Gastroesophageal sphincter (tissue), 4 donors: ENCODE results near the gene SCFD2. TPM values are rescaled to one million over a fixed set of nuclear protein-coding genes. Genes with fewer than 3 reads are reported as not detected.

Experiments used
- ATAC-seq: fragments of 150-250 bp; one replicate; pipeline ENCODE4 v1.9.1; 2016; ENCODE audit warnings: mild to moderate bottlenecking, moderate library complexity
- H3K27ac ChIP-seq, 4 donors: fragments of 200-600 bp; sonication (generic) in 3 of 4; 1 replicate in 3 of 4; 2 replicates in 1 of 4; pipeline ENCODE4 v1.5.1; 2016 to 2019
- H3K27me3 ChIP-seq: fragments of 200-600 bp; sonication (generic); one replicate; pipeline ENCODE4 v1.5.1; 2019
- H3K36me3 ChIP-seq, 2 donors: fragments of 200-600 bp; sonication (generic); one replicate each; pipeline ENCODE4 v1.5.1; 2019; ENCODE audit warnings: control low read depth in 1 of 2
- H3K4me1 ChIP-seq, 3 donors: fragments of 200-600 bp; sonication (generic); 1 replicate in 2 of 3; 2 replicates in 1 of 3; pipeline ENCODE4 v1.5.1; 2016 to 2019; ENCODE audit warnings: control low read depth in 2 of 3
- H3K4me3 ChIP-seq, 2 donors: fragments of 200-600 bp; sonication (generic); one replicate each; pipeline ENCODE4 v1.5.1; 2019; ENCODE audit warnings: mild to moderate bottlenecking in 1 of 2, moderate library complexity in 1 of 2
- H3K9me3 ChIP-seq, 3 donors: fragments of 200-600 bp; sonication (generic); one replicate each; pipeline ENCODE4 v1.5.1; 2017 to 2019; ENCODE audit warnings: control low read depth in 2 of 3
- CTCF ChIP-seq, 4 experiments: fragments of 200-600 bp in 2 of 4; fragments of 450-650 bp in 2 of 4; sonication (generic) in 1 of 4; IDR thresholded peaks; one replicate each; pipeline ENCODE4 v1.5.1; 2017 to 2019; ENCODE audit warnings: antibody characterized with exemption in 4 of 4, mild to moderate bottlenecking in 2 of 4, moderate library complexity in 2 of 4
- EP300 ChIP-seq: sonication (generic); formaldehyde crosslinking; IDR thresholded peaks from one replicate; pipeline ENCODE4 v1.6.1; 2017; ENCODE audit warnings: antibody characterized with exemption, mild to moderate bottlenecking
- POLR2A ChIP-seq, 2 donors: fragments of 450-650 bp; IDR thresholded peaks; one replicate each; pipeline ENCODE4 v1.6.1; 2017; ENCODE audit warnings: antibody characterized with exemption in 2 of 2, mild to moderate bottlenecking in 2 of 2, moderate library complexity in 1 of 2
- POLR2AphosphoS5 ChIP-seq: sonication (generic); formaldehyde crosslinking; IDR thresholded peaks from one replicate; pipeline ENCODE4 v1.6.1; 2017; ENCODE audit warnings: antibody characterized with exemption
- WGBS, 2 donors: methylation state at CpG; one replicate each; pipeline ENCODE4 v1.1.5; 2018; ENCODE audit warnings: low coverage in 1 of 2; 5-methylcytosine and 5-hydroxymethylcytosine counted together
- total RNA-seq, 4 donors: library from RNA; depleted of rRNA; stranded (reverse); fragments of >200 nt; gene quantifications; one replicate each; pipeline ENCODE4 v1.1.0, GENCODE V29; 2016

SCFD2 gene
- total RNA-seq, 4 donors from 2014 or later, result 8.9 to 17.6 (median 14.6) TPM

GRCh38 chr4:52936729-52937128 lies 429.1 kb downstream of the SCFD2 start:
- no peak for ATAC-seq
- Histone ChIP-seq H3K4me3 (no peak overlapping the region), H3K4me1 (no peaks in the 10 kb centered on the region), H3K27ac (no peak overlapping the region), H3K27me3 (no peaks in the 10 kb centered on the region), H3K36me3 (no peaks in the 10 kb centered on the region), H3K9me3 (no peaks in the 10 kb centered on the region)
- 100% methylated on average over 1 to 2 of the region's 2 CpGs for WGBS, 2 donors
- no peak for TF ChIP-seq EP300
- no peak for TF ChIP-seq POLR2A (IDR thresholded peaks at IDR 0.05)
- TF ChIP-seq POLR2AphosphoS5, result no peak
- no peak for TF ChIP-seq CTCF (IDR thresholded peaks at IDR 0.05)

GRCh38 chr4:52935317-52935716 lies 430.5 kb downstream of the SCFD2 start:
- H3K27ac ChIP-seq, result no peak overlapping the region
- H3K4me3 ChIP-seq, result no peak overlapping the region
- H3K36me3 ChIP-seq, result no peaks in the 10 kb centered on the region
- no peaks in the 10 kb centered on the region for H3K4me1 ChIP-seq
- TF ChIP-seq POLR2A (IDR thresholded peaks at IDR 0.05) (no peak), CTCF (IDR thresholded peaks at IDR 0.05) (no peak), POLR2AphosphoS5 (no peak), EP300 (no peak)
- no peak for ATAC-seq
- H3K9me3 ChIP-seq, result no peaks in the 10 kb centered on the region
- H3K27me3 ChIP-seq, result no peaks in the 10 kb centered on the region
- 98 to 100% methylated on average over 4 of the region's 4 CpGs for WGBS, 2 donors

- H3K36me3 ChIP-seq, result no peaks in the 10 kb centered on the region
- H3K9me3 ChIP-seq, result peaks cover 0 to 4% (median 0%) of the 10 kb centered on the region in 3 donors
- 78 to 94% methylated on average over 1 to 2 of the region's 2 CpGs for WGBS, 2 donors
- TF ChIP-seq EP300, result no peak
- TF ChIP-seq CTCF (IDR thresholded peaks at IDR 0.05), result no peak
- TF ChIP-seq POLR2AphosphoS5, result no peak
- TF ChIP-seq POLR2A (IDR thresholded peaks at IDR 0.05), result no peak
- H3K4me1 ChIP-seq, result no peaks in the 10 kb centered on the region
- H3K27me3 ChIP-seq, result no peaks in the 10 kb centered on the region
- no peak overlapping the region for H3K4me3 ChIP-seq
- no peak for ATAC-seq
- H3K27ac ChIP-seq, result no peak overlapping the region
Measured at GRCh38 chr4:52933738-52934137, 432.1 kb downstream of the SCFD2 start.

- ATAC-seq, result no peak
- no peak overlapping the region for H3K4me3 ChIP-seq
- H3K9me3 ChIP-seq, result peaks cover 0 to 4% (median 0%) of the 10 kb centered on the region in 3 donors
- no peaks in the 10 kb centered on the region for H3K4me1 ChIP-seq
- no peaks in the 10 kb centered on the region for H3K36me3 ChIP-seq
- H3K27me3 ChIP-seq, result no peaks in the 10 kb centered on the region
- TF ChIP-seq POLR2AphosphoS5, result no peak
- no peak for TF ChIP-seq EP300
- no peak for TF ChIP-seq CTCF (IDR thresholded peaks at IDR 0.05)
- no peak for TF ChIP-seq POLR2A (IDR thresholded peaks at IDR 0.05)
- H3K27ac ChIP-seq, result no peak overlapping the region
- WGBS, 2 donors, result 56% methylated on average over 4 of the region's 5 CpGs; no CpG with 5 or more reads in 1 of the 2 donors
Measured at GRCh38 chr4:52932591-52933470, 433.0 kb downstream of the SCFD2 start.

- no peak for ATAC-seq
Measured at GRCh38 chr4:52931243-52931642, 434.6 kb downstream of the SCFD2 start.

More at GRCh38 chr4:52931243-52931642, 434.6 kb downstream of the SCFD2 start:
- Histone ChIP-seq H3K4me1 (no peaks in the 10 kb centered on the region), H3K27me3 (no peaks in the 10 kb centered on the region), H3K27ac (no peak overlapping the region), H3K9me3 (peaks cover 0 to 4% (median 0%) of the 10 kb centered on the region in 3 donors), H3K4me3 (no peak overlapping the region), H3K36me3 (no peaks in the 10 kb centered on the region)
- WGBS, 2 donors, result 76% methylated on average over 4 of the region's 4 CpGs
- TF ChIP-seq CTCF (IDR thresholded peaks at IDR 0.05) (no peak), POLR2A (IDR thresholded peaks at IDR 0.05) (no peak), POLR2AphosphoS5 (no peak), EP300 (no peak)
